ENCODE data around the gene DNLZ. TPM values are rescaled to one million over a fixed set of nuclear protein-coding genes. Genes with fewer than 3 reads are reported as not detected.
A peak's percentile ranks its signal among the peaks of the same experiment; 100 is the strongest.

Gene DNLZ
- total and polyA plus RNA-seq, 12 donors: 23.3 to 49.2 (median 32.5) TPM

GRCh38 chr9:136375096-136375495 is 11.6 kb upstream of the DNLZ start:
- Histone ChIP-seq H3K4me3 (no peak overlapping the region), H3K27me3 (no peaks in the 10 kb centered on the region), H3K36me3 (peaks cover 0 to 33% (median 0%) of the 10 kb centered on the region in 9 donors), H3K27ac (no peak overlapping the region), H3K9me3 (no peaks in the 10 kb centered on the region), H3K4me1 (peaks cover 0 to 32% (median 6%) of the 10 kb centered on the region in 9 donors)
- DNase-seq (no peak), ATAC-seq (no peak)
- TF ChIP-seq CTCF (IDR thresholded peaks at IDR 0.05): no peak
- intact Hi-C loops (cut with DNase I): no loop called here
- 93 to 95% methylated on average over 12 of the region's 12 CpGs for WGBS, 2 donors

- Histone ChIP-seq H3K4me1 (peaks cover 0 to 32% (median 6%) of the 10 kb centered on the region in 9 donors), H3K4me3 (no peak overlapping the region), H3K27me3 (no peaks in the 10 kb centered on the region), H3K36me3 (peaks cover 0 to 32% (median 0%) of the 10 kb centered on the region in 9 donors), H3K27ac (no peak overlapping the region), H3K9me3 (no peaks in the 10 kb centered on the region)
- intact Hi-C loops (cut with DNase I): no loop called here
- ATAC-seq: no peak
- TF ChIP-seq CTCF (IDR thresholded peaks at IDR 0.05): no peak
- WGBS, 2 donors: 91% methylated on average over 14 of the region's 14 CpGs
- no peak for DNase-seq
Observed at GRCh38 chr9:136374183-136374575, 10.6 kb upstream of the DNLZ start.

GRCh38 chr9:136373300-136374182 is 10.0 kb upstream of the DNLZ start, which contains the start of gene CARD9:
TSS of gene CARD9 (minus strand) at chr9:136373669. CDS start at chr9:136372078, 1,591 bp downstream.
- intact Hi-C loops (cut with DNase I): no loop called here
- ATAC-seq (peak in 7 of 8 donors; percentile 21 to 56 (median 38)), DNase-seq (no peak)
- Histone ChIP-seq H3K4me1 (peaks cover 0 to 32% (median 6%) of the 10 kb centered on the region in 9 donors), H3K36me3 (peaks cover 0 to 25% (median 0%) of the 10 kb centered on the region in 9 donors), H3K4me3 (peak within 1 kb of the TSS in 7 of 10 donors; percentile 1 to 55 (median 29)), H3K27me3 (no peaks in the 10 kb centered on the region), H3K9me3 (no peaks in the 10 kb centered on the region), H3K27ac (peak within 1 kb of the TSS in 1 of 10 donors; percentile 72)
- no peak for TF ChIP-seq CTCF (IDR thresholded peaks at IDR 0.05)
- 67 to 68% methylated on average over 27 of the region's 27 CpGs for WGBS, 2 donors

- intact Hi-C loops (cut with DNase I): no loop called here
- peak; percentile 24 to 70 (median 64) for ATAC-seq
- 38 to 42% methylated on average over 21 of the region's 21 CpGs for WGBS, 2 donors
- Histone ChIP-seq H3K4me1 (peaks cover 0 to 32% (median 6%) of the 10 kb centered on the region in 9 donors), H3K4me3 (peak overlapping the region in 7 of 10 donors; percentile 1 to 55 (median 29)), H3K9me3 (no peaks in the 10 kb centered on the region), H3K27ac (peak overlapping the region in 1 of 10 donors; percentile 72), H3K27me3 (no peaks in the 10 kb centered on the region), H3K36me3 (peaks cover 0 to 17% (median 0%) of the 10 kb centered on the region in 9 donors)
- peak in 1 of 9 donors; percentile 18 for TF ChIP-seq CTCF (IDR thresholded peaks at IDR 0.05)
- peak in 1 of 2 donors; percentile 65 for DNase-seq
Observed at GRCh38 chr9:136372561-136373299, 9.2 kb upstream of the DNLZ start.

Measured in heart right ventricle (tissue), 16 donors.